ENCODE measurements around the gene EPRS1. TPM values are rescaled to one million over a fixed set of nuclear protein-coding genes. Genes with fewer than 3 reads are reported as not detected.

EPRS1 gene
- total and polyA plus RNA-seq, 9 of the 15 experiments (the other 6 are each of a cell fraction or from before 2014, with no cell fraction given) = 129 to 291 (median 248) TPM

GRCh38 chr1:220094016-220094911 lies 48.0 kb upstream of the EPRS1 start, which contains the start of gene IARS2 (continued):
- 0 out of 2 replicates have a peak, but pooled peaks have one; percentile 43 for TF ChIP-seq STAT6 (CRISPR knock-in tag; IDR thresholded peaks at IDR 0.05)
- TF ChIP-seq MTA3 (IDR thresholded peaks at IDR 0.05; ENCODE audit: borderline replicate concordance) = 0 out of 2 replicates have a peak, but pooled peaks have one; percentile 57
- no peak for TF ChIP-seq SMARCB1 (IDR thresholded peaks at IDR 0.05; ENCODE audit: insufficient read length, low read depth)
- TF ChIP-seq MYC (IDR thresholded peaks at IDR 0.05; ENCODE audit: low read depth, low read length) = peak; percentile 75; the same call in 1 of the 2 replicates
- TF ChIP-seq MYC (CRISPR knock-in tag; IDR thresholded peaks at IDR 0.05; ENCODE audit: borderline replicate concordance, low read depth) = no peak; the same call in 1 of the 2 replicates
- TF ChIP-seq SAFB (IDR thresholded peaks at IDR 0.05; ENCODE audit: borderline replicate concordance, low read depth, low read length) = 0 out of 2 replicates have a peak, but pooled peaks have one; percentile 18
- TF ChIP-seq U2AF1 (optimal IDR thresholded peaks at IDR 0.05; ENCODE audit: low read depth, low read length) = peak; percentile 76
- TF ChIP-seq ZBTB7A (IDR thresholded peaks at IDR 0.05; ENCODE audit: borderline replicate concordance, control insufficient read depth, low read depth, low read length) = peak; percentile 93
- peak; percentile 87 for TF ChIP-seq NKRF (IDR thresholded peaks at IDR 0.05; ENCODE audit: borderline replicate concordance)
- 0 out of 2 replicates have a peak, but pooled peaks have one; percentile 14 for TF ChIP-seq RERE (CRISPR knock-in tag; IDR thresholded peaks at IDR 0.05; ENCODE audit: borderline replicate concordance)
- peak; percentile 85 for TF ChIP-seq RBBP5 (IDR thresholded peaks at IDR 0.05; ENCODE audit: borderline replicate concordance, insufficient read depth, low read length, poor library complexity, severe bottlenecking)
- TF ChIP-seq MXI1 (IDR thresholded peaks at IDR 0.05; ENCODE audit: low read depth, low read length) = peak; percentile 23; the same call in 1 of the 2 replicates
- TF ChIP-seq ATF1 (CRISPR knock-in tag; IDR thresholded peaks at IDR 0.05) = 0 out of 2 replicates have a peak, but pooled peaks have one; percentile 24
- TF ChIP-seq ATF1 (tag; IDR thresholded peaks at IDR 0.05) = peak; percentile 33; the same call in 1 of the 2 replicates
- TF ChIP-seq GABPA (tag; conservative IDR thresholded peaks at IDR 0.05; ENCODE audit: low read depth) = peak; percentile 87
